GM19025 (cell line): ENCODE measurements around the gene ZNF236.

Source experiments
- ATAC-seq: cut with Tn5 transposase; IDR thresholded peaks from one replicate; pipeline ENCODE4 v1.9.1; 2021; ENCODE audit warnings: mild to moderate bottlenecking, low read depth, moderate library complexity; ENCODE audit not compliant: unreplicated experiment

ZNF236 gene

DNA sequence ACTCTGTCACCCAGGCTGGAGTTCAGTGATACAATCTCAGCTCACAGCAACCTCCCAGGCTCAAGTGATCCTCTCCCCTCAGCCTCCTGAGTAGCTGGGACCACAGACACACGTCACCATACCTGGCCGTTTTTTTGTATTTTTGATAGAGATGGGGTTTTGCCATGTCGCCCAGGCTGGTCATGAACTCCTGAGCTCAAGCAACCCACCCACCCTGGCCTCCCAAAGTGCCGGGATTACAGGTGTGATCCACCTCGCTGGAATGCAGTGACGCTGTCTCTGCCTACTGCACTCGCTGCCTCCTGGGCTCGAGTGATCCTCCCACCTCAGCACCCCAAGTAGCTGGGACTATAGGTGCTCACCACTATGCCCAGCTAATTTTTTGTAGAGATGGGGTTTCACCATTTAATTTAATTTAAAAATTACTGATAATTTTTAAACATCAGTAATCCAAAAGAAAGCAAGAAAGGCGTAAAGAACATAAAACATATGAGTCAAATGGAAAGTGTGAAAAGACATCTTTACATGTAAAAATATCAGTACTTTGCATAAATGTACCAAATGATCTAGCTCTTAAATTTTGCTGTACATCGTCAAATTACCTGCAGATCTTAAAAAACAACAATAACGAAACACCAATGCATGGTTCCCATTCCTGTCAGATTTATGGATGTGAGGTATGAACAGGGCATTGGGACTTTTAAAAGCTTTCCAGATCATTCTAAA is 2.8 kb upstream of the ZNF236 start:
- ATAC-seq: no peak

DNA sequence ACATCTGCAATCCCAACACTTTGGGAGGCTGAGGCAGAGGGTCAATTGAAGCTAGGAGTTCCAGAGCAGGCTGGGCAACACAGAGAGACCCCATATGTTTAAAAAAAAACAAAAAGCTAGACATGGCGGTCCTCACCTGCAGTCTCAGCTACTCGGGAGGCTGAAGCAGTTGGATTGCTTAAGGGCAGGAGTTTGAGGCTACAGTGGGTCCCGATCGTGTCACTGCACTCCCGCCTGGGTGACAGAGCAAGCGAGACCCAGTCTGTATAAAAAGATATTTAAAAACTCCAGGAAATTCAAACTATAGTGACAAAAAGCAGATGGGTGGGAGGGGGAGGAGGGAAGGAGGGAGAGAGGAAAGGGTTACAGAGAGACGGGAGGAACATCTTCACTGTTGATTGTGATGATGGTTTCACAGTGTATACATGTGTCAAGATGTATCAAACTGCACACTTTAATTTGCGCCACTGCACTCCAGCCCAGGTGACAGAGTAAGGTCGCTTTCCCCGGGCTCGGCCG is 942 bp upstream of the ZNF236 start:
- ATAC-seq: no peak

DNA sequence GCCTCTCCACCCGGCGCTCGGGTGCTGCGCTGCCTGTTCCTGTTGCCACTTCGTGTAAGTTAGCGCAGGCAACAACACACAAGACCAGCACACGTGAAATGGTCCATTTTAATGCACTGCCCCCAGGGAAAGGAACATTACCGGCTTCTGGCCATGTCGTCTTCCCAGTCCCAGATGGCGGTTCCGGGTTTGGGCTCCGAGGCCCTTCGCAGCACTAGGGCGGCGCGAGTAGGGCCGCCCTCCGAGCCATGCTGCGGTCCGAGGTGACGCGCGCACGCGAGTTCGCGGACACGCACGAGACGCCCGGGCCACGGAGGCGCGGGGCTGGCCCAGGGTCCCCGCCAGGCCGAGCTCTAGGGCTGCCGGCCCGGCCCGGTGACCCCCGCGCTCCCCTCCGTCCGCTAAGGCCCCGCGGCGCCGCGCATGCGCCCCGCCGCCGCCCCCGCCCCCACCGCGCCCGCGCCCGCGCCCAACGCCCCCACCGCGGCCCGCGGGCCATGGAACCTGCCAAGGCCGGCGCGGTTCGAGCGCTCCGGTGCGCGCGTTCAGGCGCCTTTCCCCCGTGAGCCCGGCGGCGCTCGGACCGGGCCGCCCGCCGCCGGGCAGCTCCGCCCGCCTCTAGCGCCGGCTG is 367 bp upstream of the ZNF236 start:
- ATAC-seq: peak; percentile 42

DNA sequence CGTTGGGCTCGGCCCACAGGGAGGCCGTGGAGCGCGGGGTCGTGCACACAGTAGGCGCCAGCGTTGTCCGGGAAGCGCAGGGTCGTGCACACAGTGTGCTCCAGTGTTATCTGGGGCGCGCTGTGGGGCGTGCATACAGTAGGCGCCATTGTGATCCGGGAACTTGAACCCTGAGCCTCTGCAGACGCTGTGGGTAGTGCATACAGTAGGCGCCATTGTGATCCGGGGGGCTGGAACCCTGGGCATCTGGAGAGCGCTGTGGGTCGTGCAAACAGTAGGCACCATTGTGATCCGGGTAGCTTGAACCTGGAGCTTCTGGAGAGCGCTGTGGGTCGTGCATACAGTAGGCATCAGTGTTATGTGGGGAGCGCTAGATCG is 793 bp downstream of the ZNF236 start:
- no peak for ATAC-seq

DNA sequence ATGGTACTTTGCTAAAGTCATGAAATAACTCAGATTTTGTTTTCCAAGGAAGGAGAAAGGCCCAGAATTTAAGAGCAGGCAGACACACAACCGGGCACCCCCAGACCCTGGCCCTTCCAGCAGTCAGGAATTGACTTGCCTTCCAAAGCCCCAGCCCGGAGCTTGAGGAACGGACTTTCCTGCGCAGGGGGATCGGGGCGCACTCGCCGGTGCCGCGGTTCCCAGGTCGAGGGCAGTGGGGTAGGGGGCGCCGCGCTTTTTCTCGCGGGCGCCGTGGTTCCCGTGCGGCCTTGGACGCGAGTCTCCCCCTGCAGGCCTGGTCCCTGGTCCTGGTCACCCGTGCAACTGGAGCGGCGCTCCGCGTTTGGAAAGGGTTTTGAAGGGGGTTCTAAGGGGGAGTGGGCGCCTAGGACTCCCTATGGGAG is 1.2 kb downstream of the ZNF236 start:
- ATAC-seq: no peak

DNA sequence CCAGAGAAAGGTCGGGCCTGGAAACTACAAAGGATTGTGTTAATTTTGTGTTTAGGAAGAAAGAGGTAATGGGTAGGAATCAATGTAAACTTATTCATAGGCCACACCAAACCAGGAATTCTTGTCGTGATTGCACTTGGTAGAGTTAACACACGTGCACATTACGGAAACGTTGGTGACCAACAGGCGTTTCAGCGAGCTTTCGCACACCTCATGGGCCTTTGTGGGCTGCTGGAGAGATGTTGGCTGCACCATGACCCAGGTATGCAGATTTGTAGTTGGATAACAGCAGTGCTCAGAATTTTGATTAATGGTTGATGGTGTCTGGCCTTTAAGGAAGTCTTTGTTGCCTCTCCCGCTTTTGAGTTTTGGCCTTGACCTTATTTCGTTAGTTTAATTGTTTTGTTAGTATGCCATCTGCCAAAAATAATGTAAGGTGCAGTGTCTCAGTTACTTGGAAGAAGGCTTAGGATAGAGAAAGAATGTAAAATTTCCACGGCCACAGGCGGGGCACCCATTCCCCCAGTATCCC is 1.9 kb downstream of the ZNF236 start:
- no peak for ATAC-seq

DNA sequence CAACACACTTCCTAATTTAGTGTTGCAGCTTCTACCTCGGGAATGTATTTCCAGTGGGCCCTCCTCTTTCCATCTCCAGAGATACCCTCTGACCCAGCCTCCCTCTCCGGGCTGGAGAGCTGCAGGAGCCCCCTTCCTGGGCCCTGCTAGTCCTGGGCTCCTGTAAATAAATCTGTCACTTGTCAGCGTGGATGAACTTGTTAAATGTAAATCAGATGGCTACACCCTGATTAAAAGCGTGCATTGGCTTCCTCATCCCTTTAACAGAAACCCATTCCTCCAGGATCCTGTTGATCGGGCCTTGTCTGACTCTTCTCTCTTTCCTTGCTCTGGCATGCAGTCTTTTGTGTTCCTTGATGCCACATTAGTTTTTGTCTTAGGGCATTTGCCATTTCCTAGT is 2.4 kb downstream of the ZNF236 start:
- no peak for ATAC-seq

DNA sequence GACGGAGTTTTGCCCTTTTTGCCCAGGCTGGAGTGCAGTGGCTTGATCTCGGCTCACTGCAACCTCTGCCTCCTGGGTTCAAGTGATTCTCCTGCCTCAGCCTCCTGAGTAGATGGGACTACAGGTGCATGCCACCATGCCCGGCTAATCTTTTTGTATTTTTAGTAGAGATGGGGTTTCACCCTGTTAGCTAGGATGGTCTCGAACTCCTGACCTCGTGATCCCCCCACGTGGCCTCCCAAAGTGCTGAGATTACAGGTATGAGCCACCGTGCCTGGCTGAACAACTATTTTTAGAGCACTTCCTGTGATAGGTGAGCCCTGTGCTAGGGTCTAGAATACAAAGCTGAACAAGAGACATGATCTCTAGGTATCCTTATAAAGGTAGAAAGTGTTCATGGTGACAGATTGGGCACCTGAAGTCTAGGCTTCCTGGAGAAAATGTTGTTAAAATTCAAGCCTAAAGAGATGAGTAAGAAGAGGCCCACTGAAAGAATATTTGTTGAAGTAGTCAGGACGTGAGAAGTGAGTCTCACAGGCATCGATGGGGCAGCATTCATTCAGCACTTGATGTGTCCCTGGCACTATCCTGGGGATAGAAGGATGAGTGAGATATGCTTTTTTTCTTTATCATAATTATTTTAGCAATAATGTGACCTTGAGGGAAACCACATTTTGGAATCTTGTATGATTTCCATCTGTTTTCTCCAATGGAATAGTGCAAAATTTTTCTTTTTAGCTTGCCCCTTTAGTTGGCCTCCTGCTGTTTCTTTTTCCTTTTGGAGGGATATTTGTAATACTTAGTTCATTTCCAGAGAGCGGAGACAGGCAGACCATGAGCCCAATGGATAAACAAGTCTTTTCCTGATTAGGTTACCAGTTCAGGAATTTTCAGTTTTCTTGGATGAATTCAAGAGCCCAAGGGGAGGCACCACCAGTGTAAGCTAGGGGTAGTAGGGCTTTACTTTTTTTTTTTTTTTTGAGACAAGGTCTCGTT is 5.1 kb downstream of the ZNF236 start:
- ATAC-seq: no peak

DNA sequence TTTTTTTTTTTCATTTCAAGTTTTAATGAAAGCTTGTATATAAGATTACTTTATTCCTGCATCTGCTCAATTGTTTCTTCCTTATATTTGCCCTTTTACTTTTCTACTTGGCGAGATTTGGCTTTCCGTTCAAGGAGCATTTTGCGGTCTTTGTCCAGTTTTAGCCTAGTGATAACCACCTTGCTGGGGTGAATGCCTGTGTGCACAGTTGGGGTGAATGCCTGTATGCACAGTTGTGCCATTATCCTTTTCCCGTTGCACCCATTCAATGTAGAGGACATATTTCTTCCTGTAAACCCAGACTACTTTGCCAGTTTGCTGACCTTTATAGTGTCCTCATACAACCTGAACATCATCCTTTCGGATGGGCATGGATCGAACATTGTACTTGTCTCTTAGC is 12.0 kb downstream of the ZNF236 start:
- no peak for ATAC-seq

DNA sequence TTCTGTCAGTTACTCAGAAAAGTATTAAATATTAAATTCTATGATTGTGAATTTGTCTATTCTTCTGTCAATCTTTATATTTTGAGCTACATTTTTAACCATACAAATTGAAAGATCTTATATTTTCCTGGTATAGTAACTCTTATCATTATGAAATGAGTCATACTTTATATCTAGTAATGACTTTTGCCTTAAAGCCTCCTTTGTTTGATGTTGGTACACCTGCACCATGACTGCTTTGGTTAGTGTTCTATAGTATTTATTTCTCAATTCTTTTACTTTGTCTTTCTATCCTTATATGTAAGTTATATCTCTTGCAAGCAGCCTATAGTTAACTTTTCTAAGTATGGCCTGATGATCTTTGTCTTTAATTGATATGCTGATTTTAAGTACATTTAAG is 13.0 kb downstream of the ZNF236 start:
- ATAC-seq: no peak

DNA sequence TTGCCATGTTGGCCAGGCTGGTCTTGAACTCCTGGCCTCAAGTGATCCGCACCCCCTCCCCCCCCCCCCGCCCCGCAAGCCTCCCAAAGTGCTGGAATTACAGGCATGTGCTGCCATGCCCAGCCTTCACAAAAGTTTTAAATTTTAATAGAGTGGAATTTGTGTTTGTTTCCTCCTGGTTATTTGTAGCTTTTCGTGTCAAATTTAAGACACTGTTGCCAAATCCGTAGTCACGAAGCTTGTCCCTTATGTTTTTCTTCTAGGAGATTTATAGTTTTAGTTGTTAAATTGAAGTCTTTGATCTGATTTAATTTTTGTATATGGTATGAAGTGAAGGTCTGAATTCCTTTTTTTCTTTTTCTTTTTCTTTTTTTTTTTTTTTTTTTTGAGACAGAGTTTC is 14.7 kb downstream of the ZNF236 start:
- no peak for ATAC-seq

DNA sequence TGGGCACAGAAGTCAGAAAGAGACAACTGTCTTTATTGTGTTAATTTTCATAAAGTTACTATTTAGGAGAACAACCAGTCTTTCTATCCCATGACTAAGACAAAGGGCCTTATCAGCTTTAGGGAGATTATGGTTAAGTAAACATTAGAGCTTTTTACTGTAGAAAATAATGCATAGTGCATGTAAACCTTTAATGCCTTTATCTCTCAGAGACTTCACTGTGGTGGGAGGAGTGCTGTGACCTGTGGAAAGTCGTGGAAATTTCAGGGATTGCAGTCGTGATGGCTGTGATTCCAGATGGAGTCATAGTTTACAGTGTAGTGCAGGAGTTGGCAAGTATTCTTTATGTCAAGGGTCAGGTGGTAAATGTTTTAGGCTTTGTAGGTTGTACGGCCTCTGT is 15.8 kb downstream of the ZNF236 start:
- ATAC-seq: no peak

DNA sequence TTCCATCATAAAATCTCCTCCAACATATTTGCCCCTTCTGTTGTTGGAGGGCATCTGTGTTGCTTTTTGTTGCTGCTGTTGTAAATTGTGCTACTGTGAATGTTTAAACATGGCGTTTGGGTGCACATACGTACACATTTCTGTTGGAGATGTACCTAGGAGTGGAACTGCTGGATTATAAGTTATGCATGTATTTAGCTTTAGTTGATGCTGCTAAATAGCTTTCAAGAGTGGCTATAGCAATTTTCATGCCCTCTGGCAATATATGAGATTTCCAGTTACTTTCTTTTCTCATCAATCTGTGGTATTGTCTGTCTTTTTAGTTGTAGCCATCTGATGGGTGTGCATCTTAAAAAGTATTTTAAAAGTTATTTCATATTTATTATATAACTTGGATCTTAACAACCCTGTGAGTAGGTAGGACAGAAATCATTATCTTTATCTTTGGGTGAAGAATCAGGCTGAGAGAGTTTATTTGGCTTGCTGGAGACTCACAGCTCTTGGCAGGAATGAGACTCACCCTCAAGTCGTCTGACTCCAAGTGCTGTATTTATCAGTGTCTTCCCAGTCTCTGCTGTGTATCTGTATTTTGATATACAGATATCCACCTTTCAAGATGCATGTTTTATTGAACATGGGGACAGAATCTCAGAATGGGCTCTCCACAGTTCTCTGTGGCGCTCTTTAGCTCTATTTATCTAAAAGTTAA is 16.9 kb downstream of the ZNF236 start:
- ATAC-seq: no peak

DNA sequence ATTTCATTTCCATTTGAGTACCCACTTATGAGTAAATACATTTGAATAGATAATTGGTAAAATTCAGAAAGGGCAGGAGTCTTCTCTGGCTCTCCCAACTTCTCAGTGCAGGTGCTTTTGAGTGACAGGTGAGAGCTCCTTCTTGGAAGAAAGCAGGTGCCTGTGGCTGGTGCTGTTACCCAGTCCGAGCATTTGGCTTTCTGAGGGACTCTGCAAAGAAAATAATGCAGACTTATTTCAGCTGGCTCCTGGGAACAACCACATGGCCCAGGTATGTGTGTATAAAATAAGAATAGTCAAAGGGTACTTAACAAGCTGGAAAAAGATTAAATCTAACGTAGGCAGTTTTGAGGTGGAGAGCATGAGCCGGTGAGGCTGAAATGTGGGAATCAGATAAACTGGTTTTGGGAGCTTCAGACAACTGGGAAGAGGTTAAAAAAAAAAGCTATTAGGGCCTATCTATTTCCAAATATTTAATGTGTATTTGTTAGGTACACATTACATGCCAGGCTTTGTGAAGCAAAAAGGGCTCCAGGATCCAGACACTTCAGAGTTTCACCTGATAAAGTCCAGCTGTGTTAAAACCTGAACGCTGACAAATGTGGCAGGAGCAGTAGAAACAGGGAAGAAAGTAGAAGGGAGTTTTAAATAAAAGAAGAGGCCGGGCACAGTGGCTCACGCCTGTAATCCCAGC is 20.6 kb downstream of the ZNF236 start:
- ATAC-seq: no peak

DNA sequence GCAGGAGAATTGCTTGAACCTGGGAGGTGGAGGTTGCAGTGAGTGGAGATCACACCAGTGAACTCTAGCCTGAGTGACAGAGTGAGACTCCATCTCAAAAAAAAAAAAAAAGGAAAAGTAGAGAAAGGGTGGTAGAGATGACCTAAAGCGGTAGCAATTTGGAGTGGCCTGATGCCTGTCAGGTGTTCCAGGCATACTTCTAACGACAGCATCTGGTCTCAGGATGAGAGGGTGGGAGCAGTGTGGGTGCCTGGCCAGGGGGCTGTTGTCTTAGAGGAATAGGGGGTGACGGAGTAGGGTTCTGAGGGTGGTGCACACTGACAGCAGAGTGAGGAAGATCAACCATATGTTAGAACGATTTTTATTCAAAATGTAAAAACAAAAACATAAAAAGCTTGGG is 21.8 kb downstream of the ZNF236 start:
- no peak for ATAC-seq

DNA sequence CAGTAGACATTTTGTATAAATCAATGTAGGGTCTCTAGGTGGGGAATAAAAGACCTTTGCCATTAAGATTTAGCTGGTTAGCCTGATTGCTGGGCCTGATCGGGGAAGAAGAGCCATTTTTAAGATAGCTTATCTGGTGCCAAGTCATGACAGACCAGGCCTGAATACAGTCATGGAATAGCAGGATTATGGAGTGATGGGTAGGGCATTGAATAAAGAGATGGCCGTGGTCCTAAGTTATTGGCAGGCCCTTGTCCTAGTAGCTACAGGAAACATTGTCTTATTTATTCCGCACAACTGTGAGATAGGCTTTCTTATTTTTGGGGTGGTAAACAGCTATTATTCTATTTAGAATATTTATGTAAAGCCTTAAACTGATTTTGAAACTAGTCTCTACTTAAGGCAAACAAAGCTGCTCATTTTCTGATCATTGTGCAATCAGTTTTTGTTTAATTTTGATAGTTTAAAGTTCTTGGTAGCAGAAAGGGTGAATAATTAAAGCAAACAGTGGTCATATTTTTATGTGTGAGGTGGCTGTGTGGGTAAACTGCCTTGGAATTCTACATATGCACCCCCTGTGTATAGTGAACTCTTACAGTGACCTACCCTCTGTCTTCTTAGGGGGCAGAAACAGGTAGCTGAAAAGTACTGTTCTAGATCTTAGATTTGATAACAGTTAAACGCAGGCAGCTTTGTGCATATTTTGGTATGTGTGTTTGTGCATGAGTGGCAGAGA is 22.6 kb downstream of the ZNF236 start:
- ATAC-seq: no peak

DNA sequence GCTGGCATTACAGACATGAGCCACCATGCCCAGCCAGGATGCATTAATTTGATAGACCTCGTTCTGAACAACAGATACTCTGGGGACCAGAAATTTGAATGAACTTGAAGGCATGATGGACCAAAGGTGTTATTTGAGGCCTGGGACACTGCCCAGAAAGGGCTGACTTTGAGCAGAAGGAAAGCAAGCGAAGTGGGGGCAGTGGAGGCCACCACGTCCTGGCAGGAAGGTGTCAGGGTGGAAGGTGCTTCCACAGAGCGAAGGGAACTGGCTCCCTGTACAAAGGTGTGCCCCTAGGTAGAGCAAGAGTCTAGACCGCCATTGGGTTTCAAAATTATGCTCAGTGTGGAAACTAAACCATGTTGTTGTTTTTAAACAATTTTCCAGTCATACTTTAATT is 23.9 kb downstream of the ZNF236 start:
- no peak for ATAC-seq

DNA sequence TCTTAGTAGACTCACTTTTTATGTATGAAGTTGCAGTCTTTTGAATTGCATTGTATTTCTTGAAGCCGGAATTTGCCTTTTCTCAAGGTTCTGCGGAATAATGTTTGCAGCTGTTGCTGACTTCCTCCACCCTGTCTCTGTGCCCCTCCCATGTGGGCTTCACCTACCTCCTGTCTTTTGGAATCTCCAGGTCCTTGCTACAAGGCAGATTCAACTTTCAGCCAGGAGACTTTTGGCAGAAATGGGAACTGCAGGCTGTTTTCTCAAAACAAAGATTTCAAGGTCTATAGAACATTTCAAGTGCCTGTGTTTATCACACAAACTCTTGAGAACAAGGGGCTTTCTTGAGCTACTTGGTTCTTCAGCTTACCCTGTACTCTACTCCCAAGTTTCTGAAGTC is 25.6 kb downstream of the ZNF236 start:
- no peak for ATAC-seq

DNA sequence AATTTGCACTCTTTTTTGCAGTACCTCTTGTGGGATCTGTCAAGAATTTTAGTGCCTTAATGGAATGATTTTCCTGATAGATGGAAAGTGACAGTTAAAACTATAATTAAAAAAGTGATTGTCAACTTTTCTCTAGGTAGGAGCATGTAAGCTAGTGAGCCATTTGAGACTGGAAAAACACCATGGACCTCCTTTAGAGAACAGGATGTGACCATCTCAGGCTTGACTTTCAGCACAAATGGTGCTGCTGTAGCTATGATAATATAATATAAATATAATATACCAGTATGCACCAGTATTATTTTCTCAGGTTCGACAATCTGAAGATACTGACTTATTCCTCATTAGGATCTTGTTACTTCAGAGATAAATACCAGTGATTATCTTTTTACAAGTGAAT is 27.8 kb downstream of the ZNF236 start:
- ATAC-seq: no peak
